HEK293T (cell line): ENCODE results near the gene MAML2.

Experiments
- ELF4 ChIP-seq: fragments of 450-650 bp; IDR thresholded peaks from 2 replicates; pipeline ENCODE4 v1.6.1; 2017; ENCODE audit warnings: antibody characterized with exemption
- FOXK2 ChIP-seq: fragments of 450-650 bp; IDR thresholded peaks from 2 replicates; pipeline ENCODE4 v1.6.1; 2016; ENCODE audit warnings: mild to moderate bottlenecking
- FOXM1 ChIP-seq: fragments of 450-650 bp; IDR thresholded peaks from 2 replicates; pipeline ENCODE4 v1.6.1; 2017; ENCODE audit warnings: mild to moderate bottlenecking, borderline replicate concordance
- SP1 ChIP-seq: fragments of 450-650 bp; IDR thresholded peaks from 2 replicates; pipeline ENCODE4 v1.6.1; 2017
- TARDBP ChIP-seq: fragments of 450-650 bp; IDR thresholded peaks from 2 replicates; pipeline ENCODE4 v1.6.1; 2016

DNA sequence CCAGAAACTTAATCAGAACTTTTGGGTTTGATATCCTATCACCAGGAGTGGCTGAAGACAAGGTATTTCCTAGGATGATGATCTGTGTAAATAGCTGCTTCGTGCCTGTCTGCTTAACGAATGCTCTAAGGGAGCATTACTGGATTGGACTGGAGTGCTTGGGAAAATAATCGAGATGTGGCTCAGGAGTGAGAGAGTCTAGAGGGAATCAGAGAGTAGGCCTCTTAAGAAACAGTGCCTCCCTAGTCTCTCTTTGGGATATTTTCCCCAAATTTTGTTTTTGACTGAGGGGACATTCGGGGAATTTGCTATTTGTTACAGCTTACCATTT lies 2.5 kb downstream of the MAML2 start:
- no peak for TF ChIP-seq SP1
- TF ChIP-seq FOXK2, result no peak
- TF ChIP-seq FOXM1, result no peak
- no peak for TF ChIP-seq ELF4
- TF ChIP-seq TARDBP, result no peak
